IMR-90 (cell line): ENCODE measurements around the gene KCNA10. TPM values are rescaled to one million over a fixed set of nuclear protein-coding genes. Genes with fewer than 3 reads are reported as not detected.

Experiments
- ATAC-seq: fragments of 200-7000 bp; cut with Tn5 transposase; 2 replicates; pipeline ENCODE4 v1.9.1; 2020; ENCODE audit warnings: low read depth, mild to moderate bottlenecking, moderate library complexity
- BruUV-seq: library from RNA; stranded (reverse); fragments of 400-500 nt; replicated peaks from 2 replicates; lab custom pipeline; 2021; lab: Mats Ljungman, UMichigan
- CTCF ChIA-PET: fragments of 300-600 bp; formaldehyde crosslinking; extraction: SDS; loops from one replicate; lab custom pipeline; 2021; ENCODE audit warnings: antibody characterized with exemption; lab: Yijun Ruan, JAX
- POLR2A ChIA-PET: fragments of 300-600 bp; sonication (Branson Sonifier 250); formaldehyde crosslinking; loops from one replicate; lab custom pipeline; 2022; ENCODE audit warnings: antibody characterized with exemption; ENCODE audit not compliant: unreplicated experiment; lab: Charles Lee
- DNase-seq: peaks from one replicate; pipeline ENCODE4 v3.0.0; 2013
- H2AFZ ChIP-seq: replicated peaks from 2 replicates; pipeline ENCODE3; 2013; ENCODE audit warnings: low read length, mild to moderate bottlenecking; ENCODE audit not compliant: poor library complexity
- H2AK5ac ChIP-seq: 2 replicates; pipeline ENCODE4 v1.6.1; 2013; ENCODE audit warnings: low read depth, low read length, inconsistent platforms
- H2AK9ac ChIP-seq: replicated peaks from 2 replicates; pipeline ENCODE3; 2013; ENCODE audit warnings: mild to moderate bottlenecking, low read depth, low read length, moderate library complexity; ENCODE audit not compliant: poor library complexity
- H2BK120ac ChIP-seq: 2 replicates; pipeline ENCODE4 v1.6.1; 2013; ENCODE audit warnings: low read depth, low read length, inconsistent platforms
- H2BK15ac ChIP-seq: 3 replicates; pipeline ENCODE4 v1.6.1; 2013; ENCODE audit warnings: low read depth, low read length, inconsistent platforms
- H2BK20ac ChIP-seq: 2 replicates; pipeline ENCODE4 v1.6.1; 2013; ENCODE audit warnings: low read depth, mild to moderate bottlenecking, inconsistent platforms, low read length, moderate library complexity
- H2BK5ac ChIP-seq: 2 replicates; pipeline ENCODE4 v1.6.1; 2013; ENCODE audit warnings: mild to moderate bottlenecking, low read depth, low read length, inconsistent platforms; ENCODE audit not compliant: poor library complexity, severe bottlenecking
- H3K14ac ChIP-seq: replicated peaks from 2 replicates; pipeline ENCODE4 v1.6.1; 2013; ENCODE audit warnings: low read depth, low read length, inconsistent platforms
- H3K18ac ChIP-seq: 2 replicates; pipeline ENCODE4 v1.6.1; 2013; ENCODE audit warnings: low read depth, low read length, control low read depth
- H3K23ac ChIP-seq: 2 replicates; pipeline ENCODE4 v1.6.1; 2013; ENCODE audit warnings: low read depth, low read length, inconsistent platforms
- H3K27ac ChIP-seq: 2 replicates; pipeline ENCODE4 v1.5.1; 2013; ENCODE audit warnings: mild to moderate bottlenecking, control low read depth, low read length; ENCODE audit not compliant: insufficient read depth
- H3K27me3 ChIP-seq: 2 replicates; pipeline ENCODE4 v1.6.1; 2013; ENCODE audit warnings: low read length; ENCODE audit not compliant: control insufficient read depth, insufficient read depth
- H3K36me3 ChIP-seq: 2 replicates; pipeline ENCODE4 v1.6.1; 2013; ENCODE audit warnings: low read length, mixed read lengths; ENCODE audit not compliant: control insufficient read depth, insufficient read depth
- H3K4ac ChIP-seq: 2 replicates; pipeline ENCODE4 v1.6.1; 2013; ENCODE audit warnings: low read depth, low read length, inconsistent platforms
- H3K4me1 ChIP-seq: 2 replicates; pipeline ENCODE4 v1.6.1; 2013; ENCODE audit warnings: low read length, mixed read lengths; ENCODE audit not compliant: control insufficient read depth, insufficient read depth
- H3K4me2 ChIP-seq: 2 replicates; pipeline ENCODE4 v1.6.1; 2013; ENCODE audit warnings: low read depth, mild to moderate bottlenecking, control low read depth, low read length, moderate library complexity
- H3K4me3 ChIP-seq: 2 replicates; pipeline ENCODE4 v1.5.1; 2013; ENCODE audit warnings: low read depth, mild to moderate bottlenecking, control low read depth, low read length, moderate library complexity; ENCODE audit not compliant: insufficient read depth
- H3K56ac ChIP-seq: 2 replicates; pipeline ENCODE4 v1.6.1; 2013; ENCODE audit warnings: low read length, inconsistent platforms; ENCODE audit not compliant: insufficient read depth; ENCODE audit errors: extremely low read depth
- H3K79me1 ChIP-seq, 2 experiments: 2 replicates each; pipeline ENCODE4 v1.6.1; 2013; ENCODE audit warnings: low read length in 2 of 2, inconsistent platforms in 1 of 2, low read depth in 1 of 2
- H3K9ac ChIP-seq: 2 replicates; pipeline ENCODE4 v1.6.1; 2013; ENCODE audit warnings: low read depth, low read length, control low read depth
- H3K9me1 ChIP-seq: 2 replicates; pipeline ENCODE4 v1.6.1; 2013; ENCODE audit warnings: low read length, inconsistent platforms; ENCODE audit not compliant: insufficient read depth
- H3K9me3 ChIP-seq: 2 replicates; pipeline ENCODE4 v1.6.1; 2013; ENCODE audit warnings: low read length; ENCODE audit not compliant: control insufficient read depth, insufficient read depth
- H4K20me1 ChIP-seq: 2 replicates; pipeline ENCODE4 v1.6.1; 2013; ENCODE audit warnings: low read length, inconsistent platforms; ENCODE audit not compliant: insufficient read depth
- H4K5ac ChIP-seq: 2 replicates; pipeline ENCODE4 v1.6.1; 2013; ENCODE audit warnings: mild to moderate bottlenecking, low read depth, low read length, control low read depth
- H4K8ac ChIP-seq, 2 experiments: 2 replicates each; pipeline ENCODE4 v1.6.1; 2013; ENCODE audit warnings: low read depth in 2 of 2, low read length in 2 of 2, control low read depth in 1 of 2, inconsistent platforms in 1 of 2
- H4K91ac ChIP-seq: 2 replicates; pipeline ENCODE4 v1.6.1; 2013; ENCODE audit warnings: low read depth, low read length, inconsistent platforms; ENCODE audit not compliant: insufficient read depth
- BHLHE40 ChIP-seq: fragments of 150-350 bp; IDR thresholded peaks from 2 replicates; pipeline ENCODE4 v1.6.1; 2016; ENCODE audit warnings: mild to moderate bottlenecking, low read depth, low read length
- CEBPB ChIP-seq: IDR thresholded peaks from 2 replicates; pipeline ENCODE4 v1.6.1; 2012; ENCODE audit warnings: low read depth, low read length, improper control_type of control experiment
- CHD1 ChIP-seq: IDR thresholded peaks from 2 replicates; pipeline ENCODE4 v1.6.1; 2012; ENCODE audit warnings: low read depth, low read length, improper control_type of control experiment
- FOS ChIP-seq: fragments of 150-350 bp; IDR thresholded peaks from 2 replicates; pipeline ENCODE4 v1.6.1; 2016; ENCODE audit warnings: low read depth, low read length
- MAFK ChIP-seq: IDR thresholded peaks from 2 replicates; pipeline ENCODE4 v1.6.1; 2012; ENCODE audit warnings: low read depth, low read length, improper control_type of control experiment
- MAZ ChIP-seq: IDR thresholded peaks from 2 replicates; pipeline ENCODE4 v1.6.1; 2012; ENCODE audit warnings: low read depth, mild to moderate bottlenecking, low read length, improper control_type of control experiment, moderate library complexity, borderline replicate concordance
- MXI1 ChIP-seq: IDR thresholded peaks from 2 replicates; pipeline ENCODE4 v1.6.1; 2012; ENCODE audit warnings: low read depth, mild to moderate bottlenecking, low read length, moderate library complexity, borderline replicate concordance
- NFE2L2 ChIP-seq: fragments of 150-350 bp; IDR thresholded peaks from 2 replicates; pipeline ENCODE4 v1.6.1; 2016; ENCODE audit warnings: low read depth, mild to moderate bottlenecking, low read length
- POLR2A ChIP-seq: IDR thresholded peaks from 2 replicates; pipeline ENCODE4 v1.6.1; 2012; ENCODE audit warnings: mild to moderate bottlenecking, low read depth, low read length
- RAD21 ChIP-seq: IDR thresholded peaks from 2 replicates; pipeline ENCODE4 v1.6.1; 2012; ENCODE audit warnings: low read length, improper control_type of control experiment
- RCOR1 ChIP-seq: IDR thresholded peaks from 2 replicates; pipeline ENCODE4 v1.6.1; 2012; ENCODE audit warnings: mild to moderate bottlenecking, low read length, improper control_type of control experiment; ENCODE audit not compliant: insufficient replicate concordance
- RFX5 ChIP-seq: IDR thresholded peaks from 2 replicates; pipeline ENCODE4 v1.8.0; 2012; ENCODE audit warnings: low read depth, mild to moderate bottlenecking, low read length, moderate library complexity
- SMC3 ChIP-seq: fragments of 150-350 bp; IDR thresholded peaks from 2 replicates; pipeline ENCODE4 v1.6.1; 2016; ENCODE audit warnings: low read depth, mild to moderate bottlenecking, antibody characterized with exemption, low read length, moderate library complexity
- WGBS, 2 experiments: methylation state at CpG; one replicate each; pipeline versions ENCODE4 v1.1.5 to v1.1.7; 2013; ENCODE audit warnings: missing lambda C conversion rate in 2 of 2; ENCODE audit not compliant: insufficient read length in 1 of 2; ENCODE audit errors: extremely low coverage in 2 of 2; 5-methylcytosine and 5-hydroxymethylcytosine counted together
- dilution Hi-C: fragments of 300-500 bp; cut with HindIII; formaldehyde crosslinking; loops from one replicate; pipeline ENCODE4 v1.14.3; 2018; ENCODE audit warnings: low sequenced_read_pairs; ENCODE audit not compliant: unreplicated experiment
- in situ Hi-C: fragments of 300-500 bp; cut with MboI; formaldehyde crosslinking; loops from 3 replicates; pipeline ENCODE4 v1.14.3; 2019; ENCODE audit warnings: low sequenced_read_pairs, inconsistent platforms, mixed read lengths
- intact Hi-C: fragments of 100-400 bp; cut with micrococcal nuclease; formaldehyde crosslinking; loops from 2 replicates; pipeline ENCODE4 v1.10.0; 2022
- polyA plus RNA-seq, 3 experiments: library from polyadenylated mRNA; depleted of rRNA; stranded (reverse); fragments of >200 nt; gene quantifications; 2 replicates each; pipeline ENCODE4 v1.2.3, GENCODE V29; 2012; ENCODE audit warnings: low replicate concordance in 1 of 3
- total RNA-seq: library from RNA; depleted of rRNA; stranded (reverse); fragments of >200 nt; gene quantifications from 2 replicates; pipeline ENCODE4 v1.2.3, GENCODE V29; 2012
- TF ChIP-seq, protein P1 (sequence below): conservative IDR thresholded peaks from 2 replicates; pipeline ENCODE4 v1.5.1; 2012; ENCODE audit warnings: mild to moderate bottlenecking, low read depth, low read length, improper control_type of control experiment
- TF ChIP-seq, protein P2 (sequence below): fragments of 150-350 bp; IDR thresholded peaks from 2 replicates; pipeline ENCODE4 v1.6.1; 2016; ENCODE audit warnings: low read depth, mild to moderate bottlenecking, low read length, moderate library complexity, borderline replicate concordance
- TF ChIP-seq, protein P3 (sequence below): fragments of 150-350 bp; IDR thresholded peaks from 2 replicates; pipeline ENCODE4 v1.6.1; 2017; ENCODE audit warnings: mild to moderate bottlenecking, antibody characterized with exemption, low read length, low read depth

KCNA10 gene
- total and polyA plus RNA-seq, 2 of the 4 experiments (the other 2 are of a cell fraction): not detected

DNA sequence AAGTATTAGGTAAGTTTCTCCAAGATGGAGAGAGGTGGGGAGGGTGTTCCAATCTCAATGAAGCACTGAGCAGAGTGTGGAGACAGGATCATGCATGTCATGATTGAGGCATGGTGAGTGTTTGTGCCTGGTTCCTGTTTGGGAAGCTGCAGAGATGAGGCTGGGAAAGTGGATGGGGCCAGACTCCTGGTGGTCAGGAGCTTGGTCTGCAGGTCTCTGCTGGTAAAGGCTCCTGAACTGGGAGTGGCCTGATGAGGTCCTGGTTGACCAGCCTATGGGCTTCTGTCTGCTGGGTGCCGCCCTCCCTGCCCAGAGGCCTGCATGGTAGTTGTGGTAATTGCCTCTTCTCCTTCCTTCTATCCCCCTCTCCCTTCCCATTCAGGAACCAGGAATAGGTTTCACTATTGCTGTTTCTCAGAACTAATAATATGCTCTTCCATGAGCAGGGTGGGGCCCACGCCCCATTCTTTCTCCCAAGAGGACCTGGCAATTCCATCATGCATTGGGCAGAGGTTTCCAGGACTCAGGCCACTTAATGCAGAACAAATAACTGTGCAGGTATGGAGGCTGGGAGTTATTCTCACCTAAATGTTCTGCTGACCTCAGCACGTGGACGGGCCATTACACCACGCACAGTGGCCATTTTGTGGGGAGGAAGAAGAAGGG, 43.5 kb downstream of the KCNA10 start:
- intact Hi-C loops: no loop called here
- BruUV-seq: no TSS peak
- no peak for ATAC-seq
- in situ Hi-C loops: no loop called here
- Histone ChIP-seq H2AK9ac (no peak overlapping the region), H3K9me3 (no peaks in the 10 kb centered on the region), H3K4me1 (peaks cover 8% of the 10 kb centered on the region), H3K27me3 (peaks cover 5% of the 10 kb centered on the region; the same call in 1 of the 2 replicates), H2AK5ac (no peak overlapping the region), H3K9ac (no peak overlapping the region), H3K4me3 (no peak overlapping the region), H3K9me1 (0 out of 2 replicates have a peak, but pooled peaks cover 8% of the 10 kb centered on the region), H2BK15ac (no peak overlapping the region), H2BK120ac (no peak overlapping the region), H3K14ac (no peak overlapping the region), H3K56ac (no peak overlapping the region), H2AFZ (no peak overlapping the region), H2BK20ac (no peak overlapping the region), H4K91ac (no peak overlapping the region), H3K79me1 (no peaks in the 10 kb centered on the region), H4K20me1 (no peaks in the 10 kb centered on the region), H2BK5ac (no peak overlapping the region), H4K8ac (no peak overlapping the region), H3K23ac (no peak overlapping the region), H3K36me3 (no peaks in the 10 kb centered on the region), H4K5ac (no peak overlapping the region), H3K27ac (no peak overlapping the region), H3K4me2 (no peak overlapping the region), H3K18ac (no peak overlapping the region), H3K4ac (no peak overlapping the region)
- no peak for DNase-seq
- no CpG with 5 or more reads among the region's 5 CpGs for WGBS, 2 experiments
- ChIA-PET POLR2A (no interaction called here), CTCF (no interaction called here)
- TF ChIP-seq, protein P1, sequence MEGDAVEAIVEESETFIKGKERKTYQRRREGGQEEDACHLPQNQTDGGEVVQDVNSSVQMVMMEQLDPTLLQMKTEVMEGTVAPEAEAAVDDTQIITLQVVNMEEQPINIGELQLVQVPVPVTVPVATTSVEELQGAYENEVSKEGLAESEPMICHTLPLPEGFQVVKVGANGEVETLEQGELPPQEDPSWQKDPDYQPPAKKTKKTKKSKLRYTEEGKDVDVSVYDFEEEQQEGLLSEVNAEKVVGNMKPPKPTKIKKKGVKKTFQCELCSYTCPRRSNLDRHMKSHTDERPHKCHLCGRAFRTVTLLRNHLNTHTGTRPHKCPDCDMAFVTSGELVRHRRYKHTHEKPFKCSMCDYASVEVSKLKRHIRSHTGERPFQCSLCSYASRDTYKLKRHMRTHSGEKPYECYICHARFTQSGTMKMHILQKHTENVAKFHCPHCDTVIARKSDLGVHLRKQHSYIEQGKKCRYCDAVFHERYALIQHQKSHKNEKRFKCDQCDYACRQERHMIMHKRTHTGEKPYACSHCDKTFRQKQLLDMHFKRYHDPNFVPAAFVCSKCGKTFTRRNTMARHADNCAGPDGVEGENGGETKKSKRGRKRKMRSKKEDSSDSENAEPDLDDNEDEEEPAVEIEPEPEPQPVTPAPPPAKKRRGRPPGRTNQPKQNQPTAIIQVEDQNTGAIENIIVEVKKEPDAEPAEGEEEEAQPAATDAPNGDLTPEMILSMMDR: no peak
- no peak for TF ChIP-seq SMC3
- TF ChIP-seq RCOR1: no peak
- no peak for TF ChIP-seq CEBPB
- no peak for TF ChIP-seq MAFK
- no peak for TF ChIP-seq CHD1
- TF ChIP-seq MXI1: no peak
- no peak for TF ChIP-seq POLR2A
- no peak for TF ChIP-seq BHLHE40
- no peak for TF ChIP-seq FOS
- TF ChIP-seq NFE2L2: no peak
- TF ChIP-seq, protein P2, sequence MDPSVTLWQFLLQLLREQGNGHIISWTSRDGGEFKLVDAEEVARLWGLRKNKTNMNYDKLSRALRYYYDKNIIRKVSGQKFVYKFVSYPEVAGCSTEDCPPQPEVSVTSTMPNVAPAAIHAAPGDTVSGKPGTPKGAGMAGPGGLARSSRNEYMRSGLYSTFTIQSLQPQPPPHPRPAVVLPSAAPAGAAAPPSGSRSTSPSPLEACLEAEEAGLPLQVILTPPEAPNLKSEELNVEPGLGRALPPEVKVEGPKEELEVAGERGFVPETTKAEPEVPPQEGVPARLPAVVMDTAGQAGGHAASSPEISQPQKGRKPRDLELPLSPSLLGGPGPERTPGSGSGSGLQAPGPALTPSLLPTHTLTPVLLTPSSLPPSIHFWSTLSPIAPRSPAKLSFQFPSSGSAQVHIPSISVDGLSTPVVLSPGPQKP: no peak
- no peak for TF ChIP-seq RAD21
- TF ChIP-seq, protein P3, sequence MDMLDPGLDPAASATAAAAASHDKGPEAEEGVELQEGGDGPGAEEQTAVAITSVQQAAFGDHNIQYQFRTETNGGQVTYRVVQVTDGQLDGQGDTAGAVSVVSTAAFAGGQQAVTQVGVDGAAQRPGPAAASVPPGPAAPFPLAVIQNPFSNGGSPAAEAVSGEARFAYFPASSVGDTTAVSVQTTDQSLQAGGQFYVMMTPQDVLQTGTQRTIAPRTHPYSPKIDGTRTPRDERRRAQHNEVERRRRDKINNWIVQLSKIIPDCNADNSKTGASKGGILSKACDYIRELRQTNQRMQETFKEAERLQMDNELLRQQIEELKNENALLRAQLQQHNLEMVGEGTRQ: no peak
- no peak for TF ChIP-seq MAZ
- no peak for TF ChIP-seq RFX5
- dilution Hi-C loops: no loop called here
